DND-41 (cell line): Measurements from ENCODE around the gene PPP1CC.

Experiments used
- EZH2 ChIP-seq: IDR thresholded peaks from 3 replicates; pipeline ENCODE4 v1.6.1; 2012; ENCODE audit warnings: borderline replicate concordance, low read depth, mild to moderate bottlenecking, moderate library complexity, low read length, inconsistent platforms; ENCODE audit not compliant: severe bottlenecking
- TF ChIP-seq, protein P1 (sequence below): IDR thresholded peaks from 2 replicates; pipeline ENCODE4 v1.5.1; 2012; ENCODE audit warnings: borderline replicate concordance, low read length, moderate library complexity, mild to moderate bottlenecking; ENCODE audit not compliant: poor library complexity, severe bottlenecking; ENCODE audit errors: extremely low read depth

DNA sequence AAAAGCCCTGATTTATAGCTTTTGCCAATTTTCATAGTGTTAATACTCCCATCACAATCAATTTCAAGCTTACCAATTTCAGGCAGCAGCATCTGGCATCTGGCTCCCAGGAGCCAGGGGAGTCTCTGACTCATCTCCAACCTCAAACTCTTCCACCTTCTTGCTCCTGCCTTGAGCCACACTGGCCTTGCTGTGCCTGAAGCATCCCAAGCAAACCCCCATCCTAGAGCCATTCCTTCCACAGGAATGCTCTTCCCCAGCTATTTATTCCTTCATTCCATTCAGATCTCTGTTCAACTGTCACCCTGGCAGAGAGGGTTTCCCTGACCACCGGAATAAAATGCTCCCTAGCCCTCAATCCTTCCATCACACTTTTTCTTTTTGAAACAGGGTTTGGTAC is 13.9 kb upstream of the PPP1CC start:
- TF ChIP-seq EZH2 = no peak
- TF ChIP-seq, protein P1, sequence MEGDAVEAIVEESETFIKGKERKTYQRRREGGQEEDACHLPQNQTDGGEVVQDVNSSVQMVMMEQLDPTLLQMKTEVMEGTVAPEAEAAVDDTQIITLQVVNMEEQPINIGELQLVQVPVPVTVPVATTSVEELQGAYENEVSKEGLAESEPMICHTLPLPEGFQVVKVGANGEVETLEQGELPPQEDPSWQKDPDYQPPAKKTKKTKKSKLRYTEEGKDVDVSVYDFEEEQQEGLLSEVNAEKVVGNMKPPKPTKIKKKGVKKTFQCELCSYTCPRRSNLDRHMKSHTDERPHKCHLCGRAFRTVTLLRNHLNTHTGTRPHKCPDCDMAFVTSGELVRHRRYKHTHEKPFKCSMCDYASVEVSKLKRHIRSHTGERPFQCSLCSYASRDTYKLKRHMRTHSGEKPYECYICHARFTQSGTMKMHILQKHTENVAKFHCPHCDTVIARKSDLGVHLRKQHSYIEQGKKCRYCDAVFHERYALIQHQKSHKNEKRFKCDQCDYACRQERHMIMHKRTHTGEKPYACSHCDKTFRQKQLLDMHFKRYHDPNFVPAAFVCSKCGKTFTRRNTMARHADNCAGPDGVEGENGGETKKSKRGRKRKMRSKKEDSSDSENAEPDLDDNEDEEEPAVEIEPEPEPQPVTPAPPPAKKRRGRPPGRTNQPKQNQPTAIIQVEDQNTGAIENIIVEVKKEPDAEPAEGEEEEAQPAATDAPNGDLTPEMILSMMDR = no peak
